Trophoblast cell (in vitro differentiated cells and primary cell): ENCODE results near the gene INPP5D.
"Not testable (repeated sequence)": the region's sequence is repeated elsewhere in the genome, so short reads cannot be mapped to it uniquely, and the experiment has no call there.

Experiments used
- DNase-seq, 2 donors: peaks; one replicate each; pipeline ENCODE4 v3.0.0-alpha.2; 2016
- H2AFZ ChIP-seq: 2 replicates; pipeline ENCODE4 v1.6.1; 2013; ENCODE audit warnings: low read length, moderate library complexity, mild to moderate bottlenecking; ENCODE audit not compliant: insufficient read depth, poor library complexity
- H2AK5ac ChIP-seq: 2 replicates; pipeline ENCODE4 v1.6.1; 2013; ENCODE audit warnings: mild to moderate bottlenecking, low read length
- H2BK120ac ChIP-seq: 2 replicates; pipeline ENCODE4 v1.6.1; 2013; ENCODE audit warnings: low read length, mild to moderate bottlenecking, moderate library complexity; ENCODE audit not compliant: insufficient read depth, poor library complexity
- H2BK12ac ChIP-seq: 2 replicates; pipeline ENCODE4 v1.6.1; 2013; ENCODE audit warnings: mild to moderate bottlenecking, low read length, moderate library complexity
- H2BK5ac ChIP-seq: 2 replicates; pipeline ENCODE4 v1.6.1; 2013; ENCODE audit warnings: low read length, low read depth, moderate library complexity, mild to moderate bottlenecking; ENCODE audit not compliant: poor library complexity
- H3K14ac ChIP-seq: 2 replicates; pipeline ENCODE4 v1.6.1; 2013; ENCODE audit warnings: mild to moderate bottlenecking, low read length
- H3K18ac ChIP-seq: 2 replicates; pipeline ENCODE4 v1.6.1; 2013; ENCODE audit warnings: mild to moderate bottlenecking, low read length
- H3K23ac ChIP-seq: 2 replicates; pipeline ENCODE4 v1.6.1; 2013; ENCODE audit warnings: low read length
- H3K27ac ChIP-seq: 2 replicates; pipeline ENCODE4 v1.5.1; 2013; ENCODE audit warnings: low read depth, mild to moderate bottlenecking, inconsistent platforms, low read length, moderate library complexity
- H3K27me3 ChIP-seq: 2 replicates; pipeline ENCODE4 v1.6.1; 2013; ENCODE audit warnings: inconsistent platforms, mild to moderate bottlenecking, low read length, moderate library complexity; ENCODE audit not compliant: insufficient read depth
- H3K36me3 ChIP-seq, 2 experiments: 1 replicate in 1 of 2; 2 replicates in 1 of 2; pipeline ENCODE4 v1.6.1; 2013; ENCODE audit warnings: low read length in 2 of 2, mild to moderate bottlenecking in 2 of 2, moderate library complexity in 1 of 2; ENCODE audit not compliant: insufficient read depth in 2 of 2, control insufficient read depth in 1 of 2
- H3K4ac ChIP-seq: 2 replicates; pipeline ENCODE4 v1.6.1; 2013; ENCODE audit warnings: low read depth, mild to moderate bottlenecking, low read length, moderate library complexity
- H3K4me1 ChIP-seq, 2 experiments: 1 replicate in 1 of 2; 2 replicates in 1 of 2; pipeline ENCODE4 v1.6.1; 2013; ENCODE audit warnings: low read length in 2 of 2, mild to moderate bottlenecking in 2 of 2, moderate library complexity in 1 of 2; ENCODE audit not compliant: insufficient read depth in 2 of 2, control insufficient read depth in 1 of 2
- H3K4me2 ChIP-seq: 2 replicates; pipeline ENCODE4 v1.6.1; 2013; ENCODE audit warnings: inconsistent platforms, mild to moderate bottlenecking, low read length, moderate library complexity
- H3K4me3 ChIP-seq: 2 replicates; pipeline ENCODE4 v1.5.1; 2013; ENCODE audit warnings: mild to moderate bottlenecking, low read depth, low read length, inconsistent platforms
- H3K79me1 ChIP-seq: one replicate; pipeline ENCODE4 v1.6.1; 2013; ENCODE audit warnings: low read length
- H3K79me2 ChIP-seq: 2 replicates; pipeline ENCODE4 v1.6.1; 2013; ENCODE audit warnings: low read length, mild to moderate bottlenecking; ENCODE audit not compliant: control insufficient read depth, insufficient read depth, poor library complexity
- H3K9ac ChIP-seq: 2 replicates; pipeline ENCODE4 v1.6.1; 2013; ENCODE audit warnings: mild to moderate bottlenecking, low read length
- H3K9me3 ChIP-seq: 2 replicates; pipeline ENCODE4 v1.6.1; 2013; ENCODE audit warnings: low read depth, mild to moderate bottlenecking, control low read depth, inconsistent platforms, low read length; ENCODE audit not compliant: insufficient read depth
- H4K12ac ChIP-seq: 2 replicates; pipeline ENCODE4 v1.6.1; 2013; ENCODE audit warnings: low read depth, mild to moderate bottlenecking, low read length, moderate library complexity
- H4K8ac ChIP-seq: 2 replicates; pipeline ENCODE4 v1.6.1; 2013; ENCODE audit warnings: low read depth, mild to moderate bottlenecking, low read length, moderate library complexity
- H4K91ac ChIP-seq: one replicate; pipeline ENCODE4 v1.6.1; 2013; ENCODE audit warnings: low read depth, mild to moderate bottlenecking, low read length, moderate library complexity
- WGBS: extraction: QIAGEN DNeasy Blood & Tissue Kit; methylation state at CpG from one replicate; pipeline ENCODE4 v1.1.7; 2013; ENCODE audit warnings: missing lambda C conversion rate; ENCODE audit not compliant: insufficient read length, insufficient coverage; ENCODE audit errors: extremely low coverage; 5-methylcytosine and 5-hydroxymethylcytosine counted together

Gene INPP5D

DNA sequence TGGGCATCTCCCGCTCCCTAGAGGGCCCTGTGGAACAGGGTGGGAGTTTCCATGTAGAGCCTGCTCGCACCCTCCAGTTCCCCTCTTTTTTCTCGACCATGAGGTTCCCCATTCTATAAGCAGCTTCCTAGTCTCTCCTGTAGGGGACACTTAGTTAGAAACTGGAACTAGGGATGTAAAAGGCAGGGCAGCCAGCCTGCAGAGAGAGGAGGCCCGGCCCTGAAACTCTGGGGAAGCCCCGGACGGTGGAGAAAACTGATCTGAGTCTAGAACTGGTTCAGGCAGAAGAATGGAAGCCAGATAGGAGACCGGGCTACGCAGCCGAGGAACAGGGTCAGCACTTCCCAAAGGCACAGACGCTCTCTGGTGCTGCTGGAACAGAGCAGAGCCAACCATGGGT lies 139.7 kb downstream of the INPP5D start:
- H3K4ac ChIP-seq = no peak overlapping the region
- no peak for DNase-seq
- no peak overlapping the region for H3K18ac ChIP-seq
- H3K27me3 ChIP-seq = no peaks in the 10 kb centered on the region
- H4K8ac ChIP-seq = no peak overlapping the region
- H3K14ac ChIP-seq = no peak overlapping the region
- no peak overlapping the region for H3K4me3 ChIP-seq
- H3K79me2 ChIP-seq = no peaks in the 10 kb centered on the region
- no peaks in the 10 kb centered on the region for H3K79me1 ChIP-seq
- no peak overlapping the region for H2BK5ac ChIP-seq
- no peak overlapping the region for H3K9ac ChIP-seq
- no peak overlapping the region for H2AFZ ChIP-seq
- no peak overlapping the region for H2BK12ac ChIP-seq
- H3K36me3 ChIP-seq = peaks cover 0 to 4% of the 10 kb centered on the region in 2 experiments
- WGBS = no CpG with 5 or more reads among the region's 10 CpGs
- no peak overlapping the region for H3K23ac ChIP-seq
- H4K12ac ChIP-seq = no peak overlapping the region
- H2AK5ac ChIP-seq = no peak overlapping the region
- peaks cover 16% of the 10 kb centered on the region for H3K9me3 ChIP-seq
- no peaks in the 10 kb centered on the region for H3K4me1 ChIP-seq
- H3K4me2 ChIP-seq = no peak overlapping the region
- no peak overlapping the region for H4K91ac ChIP-seq
- no peak overlapping the region for H3K27ac ChIP-seq
- no peak overlapping the region for H2BK120ac ChIP-seq

DNA sequence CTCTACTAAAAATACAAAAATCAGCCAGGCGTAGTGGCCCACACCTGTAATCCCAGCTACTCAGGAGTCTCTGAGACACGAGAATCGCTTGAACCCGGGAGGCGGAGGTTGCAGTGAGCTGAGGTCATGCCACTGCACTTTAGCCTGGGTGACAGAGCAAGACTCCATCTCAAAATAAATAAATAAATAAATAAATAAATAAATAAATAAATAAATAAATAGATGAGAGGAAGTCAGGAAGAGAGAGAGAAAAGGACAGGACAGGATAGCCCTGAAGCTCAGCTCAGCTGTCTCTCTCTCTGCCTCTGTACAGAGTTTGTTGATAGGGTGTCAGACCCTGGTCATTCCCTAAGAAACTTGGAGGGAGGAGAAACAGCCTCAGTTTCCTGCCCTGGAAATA lies 140.6 kb downstream of the INPP5D start:
- H2AFZ ChIP-seq, H2AK5ac ChIP-seq, H2BK12ac ChIP-seq, H3K79me2 ChIP-seq, H4K12ac ChIP-seq, H3K79me1 ChIP-seq, H3K4me2 ChIP-seq, H2BK120ac ChIP-seq, H3K9ac ChIP-seq, H4K8ac ChIP-seq, DNase-seq, H3K23ac ChIP-seq, H3K27ac ChIP-seq, H2BK5ac ChIP-seq, H3K27me3 ChIP-seq, H3K18ac ChIP-seq, H3K4ac ChIP-seq, H3K4me3 ChIP-seq, H3K14ac ChIP-seq, H3K36me3 ChIP-seq, H4K91ac ChIP-seq, H3K4me1 ChIP-seq: not testable (repeated sequence)
- WGBS = no CpG with 5 or more reads among the region's 5 CpGs
- peaks cover 16% of the 10 kb centered on the region for H3K9me3 ChIP-seq

DNA sequence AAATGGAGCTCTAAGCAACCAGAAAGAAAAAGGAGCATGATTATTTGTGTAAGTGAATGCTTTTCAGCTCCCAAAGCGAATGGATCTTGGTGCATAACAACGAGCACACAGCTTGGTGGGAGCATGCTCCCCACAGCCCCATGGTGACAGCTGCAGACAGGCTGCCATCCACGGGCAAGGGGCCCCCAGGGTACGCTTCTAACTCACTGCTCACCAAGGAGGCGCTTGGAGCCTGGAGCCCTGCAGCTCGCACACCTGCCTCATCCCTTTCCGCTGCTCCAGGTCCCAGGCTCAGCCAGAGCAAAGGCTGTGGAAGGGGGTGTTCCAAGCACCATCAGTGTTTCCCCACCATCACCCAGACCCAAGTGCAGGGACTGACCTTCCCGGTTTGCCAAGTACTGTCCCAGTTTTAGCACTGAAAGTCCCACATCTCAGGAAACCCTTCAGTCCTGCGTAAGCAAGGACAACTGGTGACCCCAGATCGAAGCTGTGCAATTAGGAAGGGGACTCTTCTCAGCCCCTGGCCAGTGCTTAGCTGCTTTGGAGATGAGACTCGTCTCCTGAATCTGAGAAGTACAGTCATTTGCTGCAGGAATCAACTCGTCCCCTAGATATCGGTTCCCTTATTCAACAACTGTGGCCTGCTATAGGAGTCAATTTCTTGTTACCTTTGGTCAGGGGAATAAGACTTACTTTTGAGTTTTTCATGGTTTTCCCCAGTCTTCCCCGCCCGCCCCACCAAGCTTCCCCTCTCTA lies 141.3 kb downstream of the INPP5D start:
- Histone ChIP-seq H2BK12ac (no peak overlapping the region), H3K23ac (no peak overlapping the region), H2BK120ac (no peak overlapping the region), H3K4me3 (no peak overlapping the region), H3K36me3 (peaks cover 0 to 4% of the 10 kb centered on the region in 2 experiments), H4K12ac (no peak overlapping the region), H3K4me2 (no peak overlapping the region), H4K8ac (no peak overlapping the region), H3K14ac (no peak overlapping the region), H2AK5ac (no peak overlapping the region), H3K4me1 (no peaks in the 10 kb centered on the region), H3K27ac (no peak overlapping the region), H3K9ac (no peak overlapping the region), H3K27me3 (no peaks in the 10 kb centered on the region), H2AFZ (no peak overlapping the region), H3K4ac (no peak overlapping the region), H4K91ac (no peak overlapping the region), H3K9me3 (peaks cover 16% of the 10 kb centered on the region), H3K79me1 (no peaks in the 10 kb centered on the region), H3K79me2 (no peaks in the 10 kb centered on the region), H3K18ac (no peak overlapping the region), H2BK5ac (no peak overlapping the region)
- WGBS = no CpG with 5 or more reads among the region's 15 CpGs
- no peak for DNase-seq

DNA sequence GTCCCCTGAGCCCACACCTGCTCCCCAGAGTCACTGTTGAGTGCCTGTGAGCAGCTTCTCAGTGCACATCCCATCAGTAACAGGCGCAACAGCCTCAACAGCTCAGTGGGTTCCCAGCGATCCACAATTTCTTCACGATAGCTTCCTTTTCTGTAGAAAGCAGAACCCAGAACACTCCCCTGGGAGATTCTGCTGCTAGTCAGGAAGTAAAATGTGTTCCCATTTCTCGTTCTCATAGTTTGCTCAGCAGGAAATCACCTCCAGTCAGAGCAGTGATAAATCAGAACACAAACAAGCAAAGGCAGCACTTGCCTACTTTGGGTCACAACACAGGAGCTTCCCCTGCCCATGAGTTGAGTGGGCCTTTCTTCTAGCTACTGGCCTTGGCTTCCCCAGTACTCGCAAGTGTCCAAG lies 142.4 kb downstream of the INPP5D start:
- DNase-seq = no peak
- Histone ChIP-seq H3K79me1 (no peaks in the 10 kb centered on the region), H4K12ac (no peak overlapping the region), H3K4me3 (no peak overlapping the region), H4K91ac (no peak overlapping the region), H4K8ac (no peak overlapping the region), H2AFZ (no peak overlapping the region), H3K4me1 (no peaks in the 10 kb centered on the region), H3K9me3 (peaks cover 16% of the 10 kb centered on the region), H2AK5ac (no peak overlapping the region), H3K4me2 (no peak overlapping the region), H3K23ac (no peak overlapping the region), H3K27ac (no peak overlapping the region), H3K18ac (no peak overlapping the region), H2BK120ac (no peak overlapping the region), H2BK5ac (no peak overlapping the region), H3K4ac (no peak overlapping the region), H3K9ac (no peak overlapping the region), H3K14ac (no peak overlapping the region), H3K79me2 (no peaks in the 10 kb centered on the region), H3K27me3 (no peaks in the 10 kb centered on the region), H3K36me3 (peaks cover 0 to 4% of the 10 kb centered on the region in 2 experiments), H2BK12ac (no peak overlapping the region)
- no CpG with 5 or more reads among the region's 5 CpGs for WGBS
